Epithelial cell of proximal tubule (primary cell): ENCODE measurements around the gene MIER2. TPM values are rescaled to one million over a fixed set of nuclear protein-coding genes. Genes with fewer than 3 reads are reported as not detected.

Experiments
- DNase-seq: peaks from one replicate; pipeline ENCODE4 v3.0.0-alpha.2; 2011; ENCODE audit warnings: low read depth
- H3K4me3 ChIP-seq: 2 replicates; pipeline ENCODE4 v1.5.1; 2011; ENCODE audit warnings: low read depth, mild to moderate bottlenecking, low read length
- total RNA-seq: library from RNA; depleted of rRNA; stranded (reverse); fragments of >200 nt; gene quantifications from 2 replicates; pipeline ENCODE4 v1.2.3, GENCODE V29; 2015
- TF ChIP-seq, protein P1 (sequence below): conservative IDR thresholded peaks from 2 replicates; pipeline ENCODE4 v1.5.1; 2012; ENCODE audit warnings: low read depth, mild to moderate bottlenecking, low read length

Gene MIER2
- total RNA-seq, 1 donor from 2014 or later, result 21.3 TPM

GRCh38 chr19:370641-371330 is 26.2 kb upstream of the MIER2 start:
- TF ChIP-seq, protein P1, sequence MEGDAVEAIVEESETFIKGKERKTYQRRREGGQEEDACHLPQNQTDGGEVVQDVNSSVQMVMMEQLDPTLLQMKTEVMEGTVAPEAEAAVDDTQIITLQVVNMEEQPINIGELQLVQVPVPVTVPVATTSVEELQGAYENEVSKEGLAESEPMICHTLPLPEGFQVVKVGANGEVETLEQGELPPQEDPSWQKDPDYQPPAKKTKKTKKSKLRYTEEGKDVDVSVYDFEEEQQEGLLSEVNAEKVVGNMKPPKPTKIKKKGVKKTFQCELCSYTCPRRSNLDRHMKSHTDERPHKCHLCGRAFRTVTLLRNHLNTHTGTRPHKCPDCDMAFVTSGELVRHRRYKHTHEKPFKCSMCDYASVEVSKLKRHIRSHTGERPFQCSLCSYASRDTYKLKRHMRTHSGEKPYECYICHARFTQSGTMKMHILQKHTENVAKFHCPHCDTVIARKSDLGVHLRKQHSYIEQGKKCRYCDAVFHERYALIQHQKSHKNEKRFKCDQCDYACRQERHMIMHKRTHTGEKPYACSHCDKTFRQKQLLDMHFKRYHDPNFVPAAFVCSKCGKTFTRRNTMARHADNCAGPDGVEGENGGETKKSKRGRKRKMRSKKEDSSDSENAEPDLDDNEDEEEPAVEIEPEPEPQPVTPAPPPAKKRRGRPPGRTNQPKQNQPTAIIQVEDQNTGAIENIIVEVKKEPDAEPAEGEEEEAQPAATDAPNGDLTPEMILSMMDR, result no peak
- no peak for DNase-seq
- no peak overlapping the region for H3K4me3 ChIP-seq

DNA sequence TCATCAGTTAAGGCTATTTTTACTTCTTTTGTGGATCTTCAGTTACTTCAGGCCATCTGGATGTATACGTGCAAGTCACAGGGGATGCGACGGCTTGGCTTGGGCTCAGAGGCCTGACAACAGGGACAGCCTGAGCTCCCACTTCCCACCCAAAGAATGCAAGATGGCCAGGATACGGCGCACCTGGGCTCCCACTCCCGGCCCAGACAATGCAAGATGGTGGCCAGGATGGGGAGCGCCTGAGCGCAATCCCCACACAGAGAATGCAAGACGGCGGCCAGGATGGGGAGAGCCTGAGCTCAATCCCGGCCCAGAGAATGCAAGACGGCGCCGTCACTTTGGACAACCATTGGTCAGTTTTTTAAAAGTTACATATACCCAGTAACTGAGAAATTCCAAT is 25.3 kb upstream of the MIER2 start:
- no peak for DNase-seq
- no peak overlapping the region for H3K4me3 ChIP-seq
- TF ChIP-seq, protein P1, result no peak

DNA sequence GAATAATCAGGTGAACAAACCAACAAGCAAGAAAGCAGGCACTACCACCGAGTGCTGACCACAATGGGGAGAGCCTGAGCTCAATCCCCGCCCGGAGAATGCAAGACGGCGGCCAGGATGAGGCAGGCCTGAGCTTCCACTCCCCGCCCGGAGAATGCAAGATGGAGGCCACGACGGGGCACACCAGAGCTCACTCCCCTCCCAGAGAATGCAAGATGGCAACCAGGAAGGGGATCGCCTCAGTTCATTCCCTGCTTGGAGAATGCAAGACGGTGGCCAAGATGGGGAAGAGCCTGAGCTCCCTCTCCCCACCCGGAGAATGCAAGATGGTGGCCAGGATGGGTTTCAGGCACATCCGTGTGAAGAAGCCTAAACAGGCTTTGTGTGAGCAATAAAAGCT is 24.7 kb upstream of the MIER2 start:
- DNase-seq, result no peak

GRCh38 chr19:368630-369024 is 24.0 kb upstream of the MIER2 start:
- no peak overlapping the region for H3K4me3 ChIP-seq
- TF ChIP-seq, protein P1, result no peak
- no peak for DNase-seq

More for the DNA sequence above, 24.7 kb upstream of the MIER2 start:
- H3K4me3 ChIP-seq, result no peak overlapping the region
- TF ChIP-seq, protein P1, result no peak

DNA sequence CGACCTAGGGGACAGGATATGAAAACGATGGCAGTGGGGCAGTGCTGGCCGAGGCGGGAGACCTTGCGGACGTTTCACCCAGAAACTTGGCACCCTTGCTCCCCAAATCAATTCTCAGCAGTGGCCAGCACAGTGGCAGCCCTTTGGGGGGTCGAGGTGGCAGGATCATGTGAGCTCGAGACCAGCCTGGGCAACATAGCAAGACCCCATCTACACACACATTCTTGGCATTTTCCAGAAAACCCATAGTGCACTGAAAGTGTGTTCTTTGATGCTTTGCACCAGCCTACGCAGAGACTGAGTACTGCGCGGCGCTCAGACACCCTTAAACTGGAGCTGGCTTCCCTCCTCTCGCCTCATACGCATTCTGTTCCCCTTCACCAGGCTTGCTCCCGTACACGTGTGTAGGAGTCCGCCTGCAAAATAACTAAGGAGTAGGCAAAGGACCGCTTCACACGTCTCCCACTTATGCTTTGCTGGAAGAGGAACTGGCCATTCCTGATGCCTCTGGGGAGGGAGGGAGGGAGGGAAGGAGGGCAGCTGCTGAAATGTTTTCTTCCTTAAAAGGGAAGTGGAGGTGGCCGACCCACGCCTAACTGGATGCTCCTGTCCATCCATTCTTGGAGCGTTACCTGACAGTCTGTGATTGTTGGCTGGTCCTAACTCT is 23.5 kb upstream of the MIER2 start:
- TF ChIP-seq, protein P1, result no peak
- H3K4me3 ChIP-seq, result no peak overlapping the region
- no peak for DNase-seq

- no peak overlapping the region for H3K4me3 ChIP-seq
- no peak for DNase-seq
- TF ChIP-seq, protein P1, result no peak
Observed at GRCh38 chr19:367561-367960, 23.0 kb upstream of the MIER2 start.

GRCh38 chr19:366951-367350 is 22.4 kb upstream of the MIER2 start:
- TF ChIP-seq, protein P1, result no peak
- DNase-seq, result no peak
- H3K4me3 ChIP-seq, result no peak overlapping the region
